ENCODE results near the gene MPPED1. TPM values are rescaled to one million over a fixed set of nuclear protein-coding genes. Genes with fewer than 3 reads are reported as not detected.

Gene MPPED1
- total RNA-seq, 1 donor from 2014 or later, result not detected

DNA sequence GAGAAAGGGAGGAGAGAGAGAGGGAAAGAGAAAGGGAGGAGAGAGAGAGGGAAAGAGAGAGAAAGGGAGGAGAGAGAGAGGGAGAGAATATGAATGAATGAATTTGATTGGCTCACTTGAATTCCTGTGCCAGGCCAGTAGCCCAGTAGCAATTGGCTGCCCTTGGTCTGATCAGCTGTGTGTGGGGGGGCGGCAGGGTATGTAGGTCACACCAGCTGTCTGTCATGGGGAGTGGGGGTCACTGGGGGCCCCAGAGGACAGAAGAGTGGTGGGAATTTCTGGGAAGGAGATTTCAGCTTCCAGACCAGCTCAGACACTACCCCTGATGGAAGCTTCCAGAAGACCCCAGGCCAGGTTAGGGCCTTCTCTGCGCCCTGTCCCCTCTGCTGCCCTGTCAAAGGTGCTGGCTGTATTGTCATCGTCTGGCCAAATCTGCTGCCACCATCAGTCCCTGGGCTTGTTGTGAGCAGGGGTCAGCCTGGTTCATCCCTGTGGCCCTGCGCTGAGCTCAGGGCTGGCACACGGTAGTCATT lies 21.1 kb downstream of the MPPED1 start:
- no peak overlapping the region for H3K4me3 Mint-ChIP-seq
- H3K36me3 Mint-ChIP-seq (ENCODE audit: low read depth), result no peaks in the 10 kb centered on the region
- DNase-seq (ENCODE audit: low spot score), result no peak
- H3K4me1 Mint-ChIP-seq (ENCODE audit: low read depth), result no peaks in the 10 kb centered on the region
- H3K27me3 Mint-ChIP-seq (ENCODE audit: insufficient read depth), result peaks cover 8% of the 10 kb centered on the region
- no peak overlapping the region for H3K27ac Mint-ChIP-seq
- intact Hi-C loops (cut with micrococcal nuclease), result no loop called here
- H3K9me3 Mint-ChIP-seq, result no peaks in the 10 kb centered on the region

DNA sequence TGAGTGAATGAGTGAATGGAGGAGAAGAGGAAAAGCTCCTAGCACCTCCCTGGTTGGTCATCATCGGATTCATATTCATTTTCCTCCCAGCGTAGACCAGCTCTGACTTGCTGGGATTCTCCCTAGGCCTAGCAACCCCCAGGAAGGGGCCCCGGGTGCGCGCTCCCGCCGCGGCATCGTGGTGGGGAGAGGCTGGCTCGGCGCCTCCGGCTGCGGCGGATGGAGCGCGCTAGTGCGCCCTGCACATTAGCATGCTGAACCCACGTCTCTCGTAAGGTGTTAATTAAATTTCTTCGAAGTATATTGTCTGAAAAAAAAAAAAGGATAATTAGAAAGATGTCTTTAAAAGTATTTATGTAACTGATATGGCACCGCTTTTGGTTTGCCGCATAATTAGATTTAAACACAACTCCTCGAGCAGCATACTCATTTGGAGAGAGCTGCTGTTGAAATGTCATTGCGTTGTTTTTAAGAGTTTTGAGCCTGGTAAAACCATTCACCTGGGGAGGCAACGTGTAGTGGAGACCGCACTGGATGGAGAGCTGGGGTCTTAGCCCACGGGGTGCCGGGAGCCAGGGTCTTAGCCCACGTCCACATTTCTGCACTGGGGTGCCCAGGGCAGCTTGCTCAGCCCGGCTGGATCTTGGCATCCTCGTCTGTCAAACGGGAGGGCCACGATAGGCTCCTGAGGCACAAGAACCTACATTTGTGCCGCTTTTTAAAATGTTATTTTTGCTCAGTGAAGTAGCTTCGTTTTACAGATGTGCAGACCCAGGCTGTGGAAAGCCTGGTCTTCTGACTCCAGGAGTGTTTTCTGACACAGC lies 21.8 kb downstream of the MPPED1 start:
- Mint-ChIP-seq H3K4me3 (no peak overlapping the region), H3K9me3 (no peaks in the 10 kb centered on the region), H3K27ac (no peak overlapping the region), H3K4me1 (ENCODE audit: low read depth) (no peaks in the 10 kb centered on the region), H3K27me3 (ENCODE audit: insufficient read depth) (peaks cover 8% of the 10 kb centered on the region), H3K36me3 (ENCODE audit: low read depth) (no peaks in the 10 kb centered on the region)
- intact Hi-C loops (cut with micrococcal nuclease), result no loop called here
- no peak for DNase-seq (ENCODE audit: low spot score)

DNA sequence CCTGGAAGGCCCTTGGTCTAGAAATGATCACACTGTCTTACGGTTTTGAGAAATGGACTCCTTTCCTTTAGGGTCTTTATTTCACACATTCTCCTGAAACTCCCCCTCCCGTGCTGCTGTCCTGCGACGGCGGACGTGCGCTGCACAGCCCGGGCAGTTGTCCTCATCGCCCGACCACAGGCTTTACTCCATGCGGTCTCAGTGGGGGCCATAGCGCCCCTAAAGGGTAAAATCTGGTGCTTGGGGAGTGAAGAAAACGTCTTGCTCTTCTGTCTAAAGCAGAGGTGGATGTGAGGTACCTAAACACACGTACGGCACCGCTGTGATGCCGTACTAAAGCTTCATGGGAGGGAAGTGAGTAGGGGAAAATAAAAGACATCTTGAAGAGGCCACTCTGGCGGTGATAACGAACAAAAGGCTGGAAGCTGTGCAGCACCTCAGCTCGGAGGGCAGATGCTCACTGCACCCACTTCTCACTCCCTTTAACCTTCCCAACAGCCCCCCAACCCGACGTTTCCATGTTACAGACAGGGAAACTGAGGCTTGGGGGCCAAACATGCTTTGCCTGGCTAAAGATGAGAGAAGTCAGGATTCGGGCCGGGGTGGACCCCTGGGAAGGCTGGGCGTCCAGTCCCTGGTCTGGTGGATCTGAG lies 22.6 kb downstream of the MPPED1 start:
- no peaks in the 10 kb centered on the region for H3K36me3 Mint-ChIP-seq (ENCODE audit: low read depth)
- H3K4me3 Mint-ChIP-seq, result no peak overlapping the region
- no peak for DNase-seq (ENCODE audit: low spot score)
- no peaks in the 10 kb centered on the region for H3K4me1 Mint-ChIP-seq (ENCODE audit: low read depth)
- H3K9me3 Mint-ChIP-seq, result no peaks in the 10 kb centered on the region
- peaks cover 8% of the 10 kb centered on the region for H3K27me3 Mint-ChIP-seq (ENCODE audit: insufficient read depth)
- H3K27ac Mint-ChIP-seq, result no peak overlapping the region
- intact Hi-C loops (cut with micrococcal nuclease), result no loop called here

DNA sequence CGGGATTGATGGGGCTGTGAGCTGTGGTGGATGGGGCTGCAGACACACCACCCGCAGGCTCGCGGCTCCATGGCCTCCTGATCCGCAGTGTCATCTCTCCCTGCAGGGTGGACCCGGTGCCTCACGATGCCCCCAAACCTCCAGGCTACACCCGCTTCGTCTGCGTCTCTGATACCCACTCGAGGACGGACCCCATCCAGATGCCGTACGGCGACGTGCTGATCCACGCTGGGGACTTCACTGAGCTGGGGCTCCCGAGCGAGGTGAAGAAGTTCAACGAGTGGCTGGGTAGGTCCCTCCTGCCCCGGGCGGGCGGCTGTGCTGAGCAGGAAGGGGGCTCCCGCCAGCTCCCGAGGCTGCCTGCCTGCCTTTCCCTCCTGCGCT lies 23.1 kb downstream of the MPPED1 start:
- Mint-ChIP-seq H3K27me3 (ENCODE audit: insufficient read depth) (peaks cover 5% of the 10 kb centered on the region), H3K9me3 (no peaks in the 10 kb centered on the region), H3K4me3 (no peak overlapping the region), H3K27ac (no peak overlapping the region), H3K4me1 (ENCODE audit: low read depth) (no peaks in the 10 kb centered on the region), H3K36me3 (ENCODE audit: low read depth) (no peaks in the 10 kb centered on the region)
- no peak for DNase-seq (ENCODE audit: low spot score)
- intact Hi-C loops (cut with micrococcal nuclease), result no loop called here

DNA sequence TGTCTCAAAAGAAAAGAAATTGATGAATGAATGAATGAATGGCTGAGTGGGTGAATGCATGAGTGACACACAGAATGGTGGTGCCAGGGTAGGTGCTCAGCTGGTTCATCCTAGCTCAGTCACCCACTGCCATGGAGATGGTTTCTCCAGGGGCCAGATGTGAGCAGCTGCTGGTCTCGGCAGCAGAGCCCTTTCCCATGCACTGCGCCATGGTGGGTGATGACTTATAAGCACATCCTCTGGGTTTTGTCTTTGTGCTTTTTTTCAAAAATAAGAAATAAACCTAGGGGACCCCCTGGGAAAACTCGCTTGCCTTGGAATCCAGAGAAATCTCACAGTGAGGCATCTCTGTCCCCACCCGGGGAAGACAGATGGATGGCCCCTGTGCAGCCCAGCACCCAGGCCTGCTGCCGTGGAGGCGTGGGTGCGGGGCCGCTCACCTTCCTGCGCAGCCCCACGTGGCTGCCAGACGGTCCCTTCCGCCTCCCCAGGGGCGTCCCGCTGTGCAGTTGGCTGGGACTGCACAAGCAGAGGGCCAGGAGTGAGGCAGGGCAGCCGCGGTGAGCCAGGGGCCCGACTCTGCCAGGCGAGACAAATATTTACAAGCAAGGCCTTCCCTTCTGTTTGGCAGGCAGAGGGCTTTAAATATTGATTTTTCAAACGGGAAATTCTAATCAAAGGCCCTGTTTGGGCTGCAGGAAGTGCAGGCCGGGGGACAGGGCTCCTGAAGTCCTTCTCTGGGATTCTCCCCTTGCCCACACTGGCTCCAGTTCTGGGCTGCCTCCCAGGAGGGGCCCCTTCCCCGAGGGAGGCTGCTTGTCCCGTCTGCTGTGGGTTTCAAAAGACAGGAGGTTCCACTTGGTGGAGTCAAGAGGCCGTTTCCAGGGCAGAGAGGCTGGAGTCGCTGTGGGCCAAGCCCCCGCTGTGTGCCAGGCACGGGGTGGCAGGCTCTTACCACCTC lies 24.3 kb downstream of the MPPED1 start:
- Mint-ChIP-seq H3K27ac (no peak overlapping the region), H3K27me3 (ENCODE audit: insufficient read depth) (peaks cover 1% of the 10 kb centered on the region), H3K36me3 (ENCODE audit: low read depth) (no peaks in the 10 kb centered on the region), H3K9me3 (no peaks in the 10 kb centered on the region), H3K4me1 (ENCODE audit: low read depth) (no peaks in the 10 kb centered on the region), H3K4me3 (no peak overlapping the region)
- DNase-seq (ENCODE audit: low spot score), result no peak
- intact Hi-C loops (cut with micrococcal nuclease), result no loop called here

DNA sequence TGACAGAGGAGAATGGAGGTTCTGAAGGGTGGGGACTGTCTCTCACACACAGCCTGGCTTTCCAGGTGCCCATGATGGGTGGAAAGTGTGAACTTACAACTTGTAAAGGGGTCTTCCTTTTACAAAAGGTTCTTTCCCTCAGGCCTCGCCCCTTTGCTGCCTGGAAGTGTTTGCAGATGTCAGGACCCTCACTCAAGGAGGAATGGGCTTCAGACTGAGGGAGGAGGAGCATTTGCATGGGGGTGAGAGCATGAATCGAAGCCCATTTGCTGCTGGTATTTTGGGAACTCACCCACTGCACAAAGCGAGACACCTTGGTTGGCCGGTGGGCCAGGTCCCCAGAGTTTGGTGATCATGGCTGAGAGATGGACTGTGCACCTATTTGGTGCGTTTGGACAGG lies 25.1 kb downstream of the MPPED1 start:
- DNase-seq (ENCODE audit: low spot score), result no peak
- Mint-ChIP-seq H3K9me3 (no peaks in the 10 kb centered on the region), H3K27me3 (ENCODE audit: insufficient read depth) (peaks cover 1% of the 10 kb centered on the region), H3K27ac (no peak overlapping the region), H3K4me3 (no peak overlapping the region), H3K4me1 (ENCODE audit: low read depth) (no peaks in the 10 kb centered on the region), H3K36me3 (ENCODE audit: low read depth) (no peaks in the 10 kb centered on the region)
- intact Hi-C loops (cut with micrococcal nuclease), result no loop called here

DNA sequence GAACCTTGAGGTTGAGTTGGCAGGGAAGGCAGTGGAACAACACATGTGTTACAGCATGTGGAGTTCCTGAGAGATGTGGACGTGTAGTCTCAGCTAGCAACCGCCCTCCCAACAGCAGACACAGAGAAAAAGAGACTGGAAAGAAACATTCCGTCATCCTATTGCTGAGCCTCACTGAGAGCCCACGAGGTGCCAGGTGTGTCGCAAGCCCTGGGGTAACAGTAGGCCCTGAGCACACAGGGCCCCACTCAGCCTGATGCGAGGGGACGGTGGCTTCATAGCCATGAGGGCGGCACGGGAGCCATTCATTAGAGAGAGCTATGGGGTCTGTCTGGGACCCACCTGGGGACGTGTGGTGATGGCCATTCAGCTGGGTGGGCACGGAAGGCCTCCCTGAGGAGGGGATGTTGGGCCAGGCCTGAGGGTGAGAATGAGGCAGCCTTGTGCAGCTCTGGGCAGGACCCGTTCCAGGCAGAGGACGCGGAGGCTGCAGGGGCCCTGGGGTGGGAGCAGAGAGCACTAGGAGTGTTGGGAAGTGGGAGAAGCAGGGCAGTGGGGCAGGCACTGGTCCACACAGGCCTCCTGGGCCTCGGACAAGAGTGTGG lies 26.2 kb downstream of the MPPED1 start:
- Mint-ChIP-seq H3K27me3 (ENCODE audit: insufficient read depth) (no peaks in the 10 kb centered on the region), H3K36me3 (ENCODE audit: low read depth) (no peaks in the 10 kb centered on the region), H3K27ac (no peak overlapping the region), H3K4me1 (ENCODE audit: low read depth) (no peaks in the 10 kb centered on the region), H3K4me3 (no peak overlapping the region), H3K9me3 (no peaks in the 10 kb centered on the region)
- intact Hi-C loops (cut with micrococcal nuclease), result no loop called here
- no peak for DNase-seq (ENCODE audit: low spot score)

DNA sequence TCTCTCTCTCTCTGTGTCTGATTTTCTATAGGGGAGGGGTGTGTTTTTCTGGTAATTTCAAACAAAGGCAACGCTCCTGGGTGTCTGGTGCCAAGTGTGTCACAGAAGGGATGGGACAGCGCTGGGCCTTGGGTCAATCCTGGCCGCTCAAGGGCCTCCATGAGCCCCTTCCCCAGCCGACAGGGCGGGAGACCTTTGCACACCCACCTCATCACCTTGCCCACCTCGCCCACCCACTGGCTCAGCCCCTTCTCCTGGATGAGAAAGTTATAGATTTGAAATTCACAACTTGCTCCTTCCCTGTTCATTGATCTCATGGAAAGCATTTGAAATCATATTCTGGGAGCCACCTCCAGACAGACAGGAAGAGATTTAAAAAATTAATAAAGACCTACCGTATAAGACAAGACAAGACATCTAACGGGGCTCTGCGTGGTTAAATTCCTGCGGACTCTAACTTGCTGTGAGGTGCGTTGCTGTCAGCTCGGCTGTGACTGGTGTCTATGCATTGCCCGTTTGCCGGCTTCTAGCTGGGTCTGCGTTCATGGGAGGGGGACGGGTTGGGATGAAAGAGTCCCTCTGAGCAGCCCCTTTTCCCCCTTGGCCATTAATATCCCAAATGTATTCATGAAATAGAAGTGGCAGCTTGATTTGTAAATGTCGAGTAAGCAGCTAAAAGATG lies 27.0 kb downstream of the MPPED1 start:
- Mint-ChIP-seq H3K27ac (no peak overlapping the region), H3K4me1 (ENCODE audit: low read depth) (no peaks in the 10 kb centered on the region), H3K36me3 (ENCODE audit: low read depth) (no peaks in the 10 kb centered on the region), H3K4me3 (no peak overlapping the region), H3K27me3 (ENCODE audit: insufficient read depth) (no peaks in the 10 kb centered on the region), H3K9me3 (no peaks in the 10 kb centered on the region)
- intact Hi-C loops (cut with micrococcal nuclease), result no loop called here
- no peak for DNase-seq (ENCODE audit: low spot score)

DNA sequence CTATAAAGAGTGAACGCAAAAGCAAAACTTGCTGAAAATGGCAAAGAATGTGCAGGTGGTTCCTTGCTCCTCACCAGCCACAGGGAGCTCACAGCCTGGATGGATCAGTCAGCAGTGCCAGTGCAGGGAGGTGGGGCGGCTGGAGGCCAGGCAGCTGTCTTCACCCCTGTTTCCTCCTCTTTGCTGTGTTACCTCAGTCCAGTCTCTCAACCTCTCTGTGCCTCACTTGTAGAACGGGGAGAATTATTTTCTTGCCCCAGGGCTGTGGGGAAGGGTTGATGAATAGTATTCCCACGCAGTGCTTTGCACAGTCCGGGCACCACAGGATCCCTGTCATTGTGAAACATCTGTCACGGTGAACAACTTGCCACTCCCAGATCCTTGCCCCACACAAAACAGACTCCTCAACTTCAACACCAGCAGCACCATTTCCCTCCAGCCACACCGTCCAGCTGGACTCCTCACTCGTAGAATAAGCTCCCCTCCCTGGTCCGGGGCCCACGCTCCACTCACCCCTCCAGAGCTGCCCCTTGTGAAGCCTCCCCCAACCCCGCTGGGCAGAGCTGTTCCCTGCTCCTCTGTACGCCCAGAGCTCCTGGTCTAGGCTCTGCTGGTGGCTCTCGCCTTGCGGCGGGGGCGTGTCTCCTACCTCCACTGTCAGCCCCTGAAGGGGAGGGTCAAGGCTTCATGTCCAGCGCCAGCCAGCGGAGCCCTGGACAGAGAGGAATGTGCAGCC lies 27.7 kb downstream of the MPPED1 start:
- H3K4me1 Mint-ChIP-seq (ENCODE audit: low read depth), result no peaks in the 10 kb centered on the region

DNA sequence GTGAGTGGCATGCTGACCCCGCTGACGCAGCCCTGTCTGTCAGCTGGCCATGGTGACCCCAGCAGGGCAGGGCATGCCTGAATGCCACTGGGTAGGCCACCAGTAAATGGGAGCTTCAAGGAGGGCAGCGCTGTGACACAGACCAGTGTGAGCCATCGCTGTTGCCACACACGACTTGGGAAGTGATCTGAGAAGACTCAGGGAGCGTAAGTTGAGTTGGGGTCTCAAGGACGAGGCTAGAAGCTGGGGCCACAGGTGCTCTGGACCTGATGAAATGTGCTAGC lies 28.2 kb downstream of the MPPED1 start:
- intact Hi-C loops (cut with micrococcal nuclease), result no loop called here
- Mint-ChIP-seq H3K27me3 (ENCODE audit: insufficient read depth) (no peaks in the 10 kb centered on the region), H3K4me3 (no peak overlapping the region), H3K27ac (no peak overlapping the region), H3K36me3 (ENCODE audit: low read depth) (no peaks in the 10 kb centered on the region), H3K9me3 (no peaks in the 10 kb centered on the region), H3K4me1 (ENCODE audit: low read depth) (no peaks in the 10 kb centered on the region)
- DNase-seq (ENCODE audit: low spot score), result no peak

More for the DNA sequence above, 27.7 kb downstream of the MPPED1 start:
- Mint-ChIP-seq H3K4me3 (no peak overlapping the region), H3K27me3 (ENCODE audit: insufficient read depth) (no peaks in the 10 kb centered on the region), H3K9me3 (no peaks in the 10 kb centered on the region), H3K36me3 (ENCODE audit: low read depth) (no peaks in the 10 kb centered on the region), H3K27ac (no peak overlapping the region)
- DNase-seq (ENCODE audit: low spot score), result no peak
- intact Hi-C loops (cut with micrococcal nuclease), result no loop called here

DNA sequence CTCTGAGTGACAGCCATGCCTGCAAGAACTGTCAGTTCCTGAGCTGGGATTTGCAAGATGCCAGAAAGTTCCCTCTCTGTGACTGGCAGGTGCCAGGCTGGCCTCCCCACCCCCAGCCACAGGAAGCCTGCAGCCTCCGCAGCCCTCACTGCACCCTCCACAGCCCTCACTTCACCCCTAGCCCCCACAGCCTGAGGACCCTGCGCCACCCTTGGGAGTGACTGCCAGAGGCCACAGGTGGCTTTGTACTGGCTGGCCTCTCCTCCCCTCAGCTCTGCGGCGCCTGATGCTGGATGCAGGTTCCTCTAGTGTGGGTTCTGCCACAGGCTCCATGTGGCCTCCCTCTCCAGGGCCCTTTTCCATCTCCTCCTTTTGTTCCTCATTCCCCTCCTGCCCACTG lies 28.7 kb downstream of the MPPED1 start:
- H3K36me3 Mint-ChIP-seq (ENCODE audit: low read depth), result no peaks in the 10 kb centered on the region
- H3K4me3 Mint-ChIP-seq, result no peak overlapping the region
- intact Hi-C loops (cut with micrococcal nuclease), result no loop called here
- no peaks in the 10 kb centered on the region for H3K27me3 Mint-ChIP-seq (ENCODE audit: insufficient read depth)
- DNase-seq (ENCODE audit: low spot score), result no peak
- no peaks in the 10 kb centered on the region for H3K4me1 Mint-ChIP-seq (ENCODE audit: low read depth)
- H3K9me3 Mint-ChIP-seq, result no peaks in the 10 kb centered on the region
- no peak overlapping the region for H3K27ac Mint-ChIP-seq

DNA sequence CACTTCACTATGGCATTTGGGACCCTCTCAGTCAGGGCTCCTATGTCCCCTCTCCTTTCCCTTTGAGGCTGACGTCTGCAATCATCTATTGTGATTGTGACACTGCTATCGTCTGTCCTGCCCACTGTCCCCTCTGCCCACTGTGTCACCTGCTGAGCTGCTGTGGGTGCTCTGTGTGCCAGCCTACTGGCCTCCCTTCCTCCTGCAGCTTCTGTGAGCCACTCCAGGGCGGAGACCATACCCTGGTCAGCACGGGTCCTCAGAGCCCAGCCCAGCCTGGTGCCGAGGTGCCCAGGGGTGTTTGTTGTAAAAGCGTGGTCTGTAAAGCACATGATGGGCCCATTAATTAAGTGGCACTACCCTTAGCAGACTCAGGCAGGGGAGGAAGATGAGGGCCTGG lies 29.4 kb downstream of the MPPED1 start:
- Mint-ChIP-seq H3K27ac (no peak overlapping the region), H3K27me3 (ENCODE audit: insufficient read depth) (no peaks in the 10 kb centered on the region), H3K4me1 (ENCODE audit: low read depth) (no peaks in the 10 kb centered on the region), H3K9me3 (no peaks in the 10 kb centered on the region), H3K36me3 (ENCODE audit: low read depth) (no peaks in the 10 kb centered on the region), H3K4me3 (no peak overlapping the region)
- intact Hi-C loops (cut with micrococcal nuclease), result no loop called here
- no peak for DNase-seq (ENCODE audit: low spot score)

Data from activated T-helper 1 cell treated with anti-CD3 and anti-CD28 coated beads, Interleukin-12 subunit alpha, Interleukin-12 subunit beta, Interleukin-2, Interleukin-4 antibody, amounts not matched to agents 30 ng/mL and 10 ng/mL and 1 ng/mL, durations not matched to agents 14 hours and 24 hours and 36 hours (primary cell).